ENCODE data around the gene ZBTB17. TPM values are rescaled to one million over a fixed set of nuclear protein-coding genes. Genes with fewer than 3 reads are reported as not detected.

The ZBTB17 gene
- total RNA-seq, 1 donor from 2014 or later = 33.6 TPM

DNA sequence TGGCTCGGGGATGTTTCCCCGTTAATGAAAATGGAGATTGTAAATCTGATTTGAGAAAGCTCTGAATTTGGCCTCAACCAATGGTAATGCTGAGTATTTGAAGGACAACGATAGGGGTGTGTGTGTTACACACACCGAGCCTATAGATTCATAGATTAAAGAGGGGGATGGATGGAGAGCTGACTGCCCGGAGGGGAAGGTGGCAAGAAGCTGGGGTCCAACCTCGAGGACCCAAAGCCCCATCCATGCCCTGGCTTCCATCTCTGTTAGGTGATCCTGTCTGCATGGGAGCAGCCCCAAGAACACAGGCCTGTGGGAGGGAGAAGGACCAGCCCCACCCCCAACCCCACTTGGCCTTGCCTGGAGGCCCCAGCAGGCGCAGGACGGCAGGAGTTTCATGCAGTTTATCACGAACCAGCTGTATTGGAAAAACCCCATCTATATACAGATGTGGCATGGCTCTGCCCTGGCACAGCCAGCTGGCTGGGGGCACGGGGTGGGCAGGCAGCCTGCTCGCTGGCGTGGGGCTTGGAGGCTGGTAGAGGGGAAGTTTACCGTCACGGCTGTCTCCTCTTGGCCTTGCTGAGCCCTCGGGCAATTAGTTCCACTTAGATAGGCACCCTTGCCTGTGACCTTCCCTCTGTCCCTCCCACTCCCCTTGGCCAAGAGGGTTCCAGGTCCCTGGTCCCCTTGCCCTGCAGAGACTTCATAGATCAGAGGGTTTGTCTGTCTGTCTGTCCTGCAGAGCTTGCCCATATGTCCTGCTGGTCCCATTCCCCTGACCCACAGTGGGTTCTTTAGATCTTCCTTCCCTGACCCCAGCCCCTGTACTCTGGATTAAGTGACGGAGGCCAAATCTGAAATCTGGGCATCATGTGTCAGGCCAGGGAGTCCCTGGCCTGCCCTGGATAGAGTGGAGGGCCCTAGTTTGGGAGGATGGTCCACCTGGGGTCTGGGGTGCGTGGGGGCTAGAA lies 38.9 kb upstream of the ZBTB17 start:
- Mint-ChIP-seq H3K27ac (ENCODE audit: unreplicated experiment) (no peak overlapping the region), H3K4me1 (ENCODE audit: unreplicated experiment) (no peaks in the 10 kb centered on the region), H3K36me3 (ENCODE audit: low read depth, unreplicated experiment) (peaks cover 3% of the 10 kb centered on the region), H3K4me3 (ENCODE audit: unreplicated experiment) (no peak overlapping the region), H3K9me3 (ENCODE audit: unreplicated experiment) (no peaks in the 10 kb centered on the region), H3K27me3 (ENCODE audit: unreplicated experiment) (peaks cover 10% of the 10 kb centered on the region)
- TF ChIP-seq, protein P1, sequence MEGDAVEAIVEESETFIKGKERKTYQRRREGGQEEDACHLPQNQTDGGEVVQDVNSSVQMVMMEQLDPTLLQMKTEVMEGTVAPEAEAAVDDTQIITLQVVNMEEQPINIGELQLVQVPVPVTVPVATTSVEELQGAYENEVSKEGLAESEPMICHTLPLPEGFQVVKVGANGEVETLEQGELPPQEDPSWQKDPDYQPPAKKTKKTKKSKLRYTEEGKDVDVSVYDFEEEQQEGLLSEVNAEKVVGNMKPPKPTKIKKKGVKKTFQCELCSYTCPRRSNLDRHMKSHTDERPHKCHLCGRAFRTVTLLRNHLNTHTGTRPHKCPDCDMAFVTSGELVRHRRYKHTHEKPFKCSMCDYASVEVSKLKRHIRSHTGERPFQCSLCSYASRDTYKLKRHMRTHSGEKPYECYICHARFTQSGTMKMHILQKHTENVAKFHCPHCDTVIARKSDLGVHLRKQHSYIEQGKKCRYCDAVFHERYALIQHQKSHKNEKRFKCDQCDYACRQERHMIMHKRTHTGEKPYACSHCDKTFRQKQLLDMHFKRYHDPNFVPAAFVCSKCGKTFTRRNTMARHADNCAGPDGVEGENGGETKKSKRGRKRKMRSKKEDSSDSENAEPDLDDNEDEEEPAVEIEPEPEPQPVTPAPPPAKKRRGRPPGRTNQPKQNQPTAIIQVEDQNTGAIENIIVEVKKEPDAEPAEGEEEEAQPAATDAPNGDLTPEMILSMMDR (IDR thresholded peaks at IDR 0.05; ENCODE audit: unreplicated experiment) = no peak
- no peak for DNase-seq (ENCODE audit: low spot score)

DNA sequence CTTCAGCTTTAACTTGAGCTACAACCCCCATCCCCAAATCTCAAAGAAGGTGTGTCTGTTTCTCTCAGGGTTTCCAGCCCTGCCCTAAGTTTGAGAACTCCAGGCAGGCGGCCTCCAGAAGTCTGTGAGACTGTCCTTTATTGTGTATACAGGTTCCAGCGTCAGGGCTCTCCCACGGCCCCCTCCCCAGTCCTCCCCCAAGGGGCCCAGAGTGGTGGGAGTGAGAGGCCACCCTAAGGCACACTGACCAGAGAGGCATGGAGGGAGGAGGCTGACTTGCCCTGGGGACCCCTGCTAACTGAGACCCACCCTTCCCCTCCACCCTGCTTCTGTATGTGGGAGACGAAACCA lies 38.0 kb upstream of the ZBTB17 start:
- no peaks in the 10 kb centered on the region for H3K9me3 Mint-ChIP-seq (ENCODE audit: unreplicated experiment)
- H3K36me3 Mint-ChIP-seq (ENCODE audit: low read depth, unreplicated experiment) = peaks cover 3% of the 10 kb centered on the region
- TF ChIP-seq, protein P1 (IDR thresholded peaks at IDR 0.05; ENCODE audit: unreplicated experiment) = no peak
- H3K27ac Mint-ChIP-seq (ENCODE audit: unreplicated experiment) = no peak overlapping the region
- DNase-seq (ENCODE audit: low spot score) = no peak
- H3K4me3 Mint-ChIP-seq (ENCODE audit: unreplicated experiment) = no peak overlapping the region
- H3K4me1 Mint-ChIP-seq (ENCODE audit: unreplicated experiment) = no peaks in the 10 kb centered on the region
- H3K27me3 Mint-ChIP-seq (ENCODE audit: unreplicated experiment) = peaks cover 5% of the 10 kb centered on the region

DNA sequence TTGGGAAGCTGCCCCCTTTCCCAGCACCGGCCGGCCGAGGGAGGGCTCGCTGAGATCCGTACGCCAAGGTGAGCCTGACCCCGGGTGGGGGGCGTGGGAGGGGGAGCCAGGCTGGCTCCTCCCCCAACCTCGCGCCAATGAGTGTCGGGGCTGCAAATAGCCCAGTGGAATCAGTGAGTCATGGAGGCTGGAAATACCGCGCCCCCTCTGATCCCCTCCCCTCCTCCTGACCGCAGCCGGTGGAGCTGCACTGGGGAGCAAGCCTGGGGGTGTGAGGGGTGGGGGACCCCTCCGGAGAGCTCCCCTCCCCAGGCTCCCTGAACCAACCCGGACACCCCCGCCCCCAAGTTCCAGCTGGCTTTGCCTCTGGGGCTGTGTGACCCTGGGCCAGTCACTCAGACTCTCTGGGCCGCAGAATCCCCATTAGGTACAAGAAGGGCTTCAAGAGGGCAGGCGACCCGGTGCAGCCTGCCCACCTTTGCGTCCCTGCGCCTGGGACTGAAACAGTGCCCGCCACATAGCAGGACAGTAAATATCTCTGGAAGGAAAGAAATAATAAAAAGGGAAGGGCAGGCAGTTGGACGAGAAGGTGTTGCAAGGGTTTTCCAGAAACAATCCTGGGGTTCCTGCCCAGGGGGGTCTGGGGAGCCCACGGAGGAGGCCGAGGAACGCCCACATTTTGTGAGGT lies 37.5 kb upstream of the ZBTB17 start:
- Mint-ChIP-seq H3K4me1 (ENCODE audit: unreplicated experiment) (no peaks in the 10 kb centered on the region), H3K27me3 (ENCODE audit: unreplicated experiment) (peaks cover 7% of the 10 kb centered on the region)
- no peak for DNase-seq (ENCODE audit: low spot score)

DNA sequence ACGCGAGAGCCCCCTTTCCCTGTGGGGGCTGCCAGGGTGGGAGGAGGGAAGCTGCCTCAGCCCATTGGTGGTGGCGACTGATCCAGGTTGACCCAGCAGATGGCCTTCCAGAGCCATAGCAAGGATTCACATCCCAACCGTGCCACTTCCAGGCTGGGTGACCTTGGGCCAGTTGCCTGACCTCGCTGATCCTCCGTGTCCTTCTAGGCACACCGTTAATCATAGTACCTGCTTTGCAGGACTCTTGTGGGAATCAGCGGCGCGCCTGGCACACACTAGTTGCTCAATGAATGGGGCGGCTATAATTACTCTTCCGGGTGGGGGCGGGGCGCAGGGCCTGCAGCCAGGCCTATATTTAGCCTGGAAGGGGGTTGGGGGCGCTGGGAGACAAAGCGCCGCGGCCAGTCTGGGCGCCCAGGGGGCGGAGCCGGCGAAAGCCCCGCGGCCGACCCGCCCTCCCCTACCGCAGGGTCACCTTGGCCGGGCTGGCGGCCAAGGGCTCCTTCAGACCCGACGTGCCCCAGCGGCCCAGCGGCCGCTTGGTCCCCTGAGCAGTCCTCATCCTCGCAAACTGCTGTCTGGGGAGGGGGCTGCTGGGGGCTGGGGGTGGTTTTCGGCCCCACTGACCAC lies 36.8 kb upstream of the ZBTB17 start:
- no peak for DNase-seq (ENCODE audit: low spot score)
- Mint-ChIP-seq H3K9me3 (ENCODE audit: unreplicated experiment) (no peaks in the 10 kb centered on the region), H3K27me3 (ENCODE audit: unreplicated experiment) (peaks cover 10% of the 10 kb centered on the region), H3K4me1 (ENCODE audit: unreplicated experiment) (no peaks in the 10 kb centered on the region), H3K27ac (ENCODE audit: unreplicated experiment) (no peak overlapping the region), H3K36me3 (ENCODE audit: low read depth, unreplicated experiment) (peaks cover 3% of the 10 kb centered on the region), H3K4me3 (ENCODE audit: unreplicated experiment) (no peak overlapping the region)
- TF ChIP-seq, protein P1 (IDR thresholded peaks at IDR 0.05; ENCODE audit: unreplicated experiment) = no peak

More for the DNA sequence above, 37.5 kb upstream of the ZBTB17 start:
- Mint-ChIP-seq H3K9me3 (ENCODE audit: unreplicated experiment) (no peaks in the 10 kb centered on the region), H3K27ac (ENCODE audit: unreplicated experiment) (no peak overlapping the region), H3K4me3 (ENCODE audit: unreplicated experiment) (no peak overlapping the region), H3K36me3 (ENCODE audit: low read depth, unreplicated experiment) (peaks cover 3% of the 10 kb centered on the region)
- TF ChIP-seq, protein P1 (IDR thresholded peaks at IDR 0.05; ENCODE audit: unreplicated experiment) = no peak
